Lung (tissue), 12 donors: Measurements from ENCODE around the gene MARK4. TPM values are rescaled to one million over a fixed set of nuclear protein-coding genes. Genes with fewer than 3 reads are reported as not detected.
A peak's percentile ranks its signal among the peaks of the same experiment; 100 is the strongest.

Experiments used
- ATAC-seq: fragments of 200-7000 bp; cut with Tn5 transposase; one replicate; pipeline ENCODE4 v1.9.1; 2020; ENCODE audit warnings: moderate number of reproducible peaks; ENCODE audit not compliant: insufficient read depth, low FRiP score
- DNase-seq, 3 donors: peaks; one replicate each; pipeline ENCODE4 v3.0.0-alpha.2; 2013 to 2017
- H3K27ac ChIP-seq, 2 donors: one replicate each; pipeline ENCODE4 v1.5.1; 2013; ENCODE audit warnings: mild to moderate bottlenecking in 2 of 2, moderate library complexity in 2 of 2, control low read depth in 1 of 2, inconsistent platforms in 1 of 2, low read depth in 1 of 2, low read length in 1 of 2
- H3K27me3 ChIP-seq, 3 donors: one replicate each; pipeline ENCODE4 v1.5.1; 2013; ENCODE audit warnings: low read length in 2 of 3; ENCODE audit not compliant: control insufficient read depth in 3 of 3, insufficient read depth in 3 of 3
- H3K36me3 ChIP-seq, 4 donors: one replicate each; pipeline ENCODE4 v1.5.1; 2013; ENCODE audit warnings: low read length in 4 of 4, mild to moderate bottlenecking in 1 of 4, moderate library complexity in 1 of 4; ENCODE audit not compliant: control insufficient read depth in 4 of 4, insufficient read depth in 4 of 4
- H3K4me1 ChIP-seq, 5 donors: one replicate each; pipeline ENCODE4 v1.5.1; 2013; ENCODE audit warnings: low read length in 5 of 5, mild to moderate bottlenecking in 2 of 5, moderate library complexity in 1 of 5; ENCODE audit not compliant: control insufficient read depth in 5 of 5, insufficient read depth in 5 of 5
- H3K4me3 ChIP-seq: one replicate; pipeline ENCODE4 v1.5.1; 2013; ENCODE audit warnings: mild to moderate bottlenecking, control low read depth, moderate library complexity
- H3K9ac ChIP-seq, 2 donors: one replicate each; pipeline ENCODE4 v1.5.1; 2013; ENCODE audit warnings: low read length in 2 of 2, control low read depth in 1 of 2; ENCODE audit not compliant: insufficient read depth in 1 of 2
- H3K9me3 ChIP-seq, 4 donors: one replicate each; pipeline ENCODE4 v1.5.1; 2013; ENCODE audit warnings: low read length in 3 of 4, mild to moderate bottlenecking in 1 of 4, moderate library complexity in 1 of 4; ENCODE audit not compliant: control insufficient read depth in 4 of 4, insufficient read depth in 3 of 4
- CTCF ChIP-seq: IDR thresholded peaks from 2 replicates; pipeline ENCODE4 v1.5.1; 2012; ENCODE audit warnings: mild to moderate bottlenecking; ENCODE audit errors: control extremely low read depth, extremely low read depth
- WGBS, 2 donors: extraction: QIAGEN DNeasy Blood & Tissue Kit; methylation state at CpG; one replicate each; pipeline ENCODE4 v1.1.7; 2013; 5-methylcytosine and 5-hydroxymethylcytosine counted together
- polyA plus RNA-seq, 2 donors: library from polyadenylated mRNA; stranded (reverse); fragments of 200-250 nt; gene quantifications; one replicate each; pipeline ENCODE4 v1.2.1, GENCODE V29; 2013
- total RNA-seq, 2 donors: library from RNA; depleted of rRNA in 1 of 2; stranded (reverse); fragments of >200 nt in 1 of 2; gene quantifications; one replicate each; pipeline ENCODE4 v1.2.1, GENCODE V29; 2014 to 2021
- donor health status: control.
- donor health status: control.
- donor health status: Bipolar disorder and iron deficiency.
- donor health status: healthy.
- donor health status: DM: yes; HTN: yes; CAD: no.

Gene MARK4
- total and polyA plus RNA-seq, 4 donors, result 12.6 to 47.0 (median 20.6) TPM

- Histone ChIP-seq H3K4me3 (no peak overlapping the region), H3K36me3 (peaks cover 6 to 27% (median 19%) of the 10 kb centered on the region in 4 donors), H3K4me1 (peaks cover 0 to 30% (median 11%) of the 10 kb centered on the region in 5 donors), H3K27ac (no peak overlapping the region), H3K9ac (no peak overlapping the region), H3K9me3 (no peaks in the 10 kb centered on the region), H3K27me3 (no peaks in the 10 kb centered on the region)
- TF ChIP-seq CTCF, result no peak
- ATAC-seq (no peak), DNase-seq (no peak)
- 93 to 94% methylated on average over 21 of the region's 21 CpGs for WGBS, 2 donors
These were observed 20.1 kb downstream of the MARK4 start for GRCh38 chr19:45271098-45271734.

- peaks cover 0 to 30% (median 12%) of the 10 kb centered on the region in 5 donors for H3K4me1 ChIP-seq
- WGBS, 2 donors, result 82 to 83% methylated on average over 7 of the region's 7 CpGs
- TF ChIP-seq CTCF, result no peak
- no peaks in the 10 kb centered on the region for H3K9me3 ChIP-seq
- no peak for DNase-seq
- no peak for ATAC-seq
- peaks cover 6 to 26% (median 18%) of the 10 kb centered on the region in 4 donors for H3K36me3 ChIP-seq
- no peak overlapping the region for H3K9ac ChIP-seq
- H3K4me3 ChIP-seq, result no peak overlapping the region
- no peak overlapping the region for H3K27ac ChIP-seq
- no peaks in the 10 kb centered on the region for H3K27me3 ChIP-seq
These were observed 20.7 kb downstream of the MARK4 start for GRCh38 chr19:45271735-45272108.

- H3K4me3 ChIP-seq, result no peak overlapping the region
- H3K4me1 ChIP-seq, result peaks cover 0 to 30% (median 12%) of the 10 kb centered on the region in 5 donors
- no peaks in the 10 kb centered on the region for H3K9me3 ChIP-seq
- H3K9ac ChIP-seq, result no peak overlapping the region
- no peak overlapping the region for H3K27ac ChIP-seq
- peaks cover 7 to 29% (median 21%) of the 10 kb centered on the region in 4 donors for H3K36me3 ChIP-seq
- DNase-seq, result no peak
- ATAC-seq, result no peak
- WGBS, 2 donors, result 79 to 90% methylated on average over 14 of the region's 14 CpGs
- no peak for TF ChIP-seq CTCF
- no peaks in the 10 kb centered on the region for H3K27me3 ChIP-seq
These were observed 22.4 kb downstream of the MARK4 start for GRCh38 chr19:45273521-45273855.

- no peak for ATAC-seq
- peaks cover 0 to 30% (median 12%) of the 10 kb centered on the region in 5 donors for H3K4me1 ChIP-seq
- H3K9me3 ChIP-seq, result no peaks in the 10 kb centered on the region
- H3K27ac ChIP-seq, result no peak overlapping the region
- no peak for TF ChIP-seq CTCF
- H3K36me3 ChIP-seq, result peaks cover 3 to 33% (median 23%) of the 10 kb centered on the region in 4 donors
- 81 to 84% methylated on average over 12 of the region's 12 CpGs for WGBS, 2 donors
- no peak overlapping the region for H3K9ac ChIP-seq
- peak; percentile 72 to 78 (median 72) for DNase-seq
- no peak overlapping the region for H3K4me3 ChIP-seq
- H3K27me3 ChIP-seq, result no peaks in the 10 kb centered on the region
These were observed 24.4 kb downstream of the MARK4 start for GRCh38 chr19:45275370-45275971.
